Measurements from ENCODE around the gene MED17.
"Not testable (repeated sequence)": the region's sequence is repeated elsewhere in the genome, so short reads cannot be mapped to it uniquely, and the experiment has no call there.

MED17 gene

GRCh38 chr11:93773601-93774200, 10.4 kb upstream of the MED17 start:
- Mint-ChIP-seq H3K27me3 (no peaks in the 10 kb centered on the region), H3K4me1 (no peaks in the 10 kb centered on the region), H3K9me3 (peaks cover 3% of the 10 kb centered on the region), H3K36me3 (peaks cover 15% of the 10 kb centered on the region), H3K4me3 (no peak overlapping the region), H3K27ac (no peak overlapping the region)
- no peak for ATAC-seq

GRCh38 chr11:93774560-93774959, 9.5 kb upstream of the MED17 start:
- H3K36me3 Mint-ChIP-seq = peaks cover 15% of the 10 kb centered on the region
- ATAC-seq, H3K9me3 Mint-ChIP-seq, H3K27ac Mint-ChIP-seq, H3K27me3 Mint-ChIP-seq, H3K4me1 Mint-ChIP-seq, H3K4me3 Mint-ChIP-seq: not testable (repeated sequence)

- Mint-ChIP-seq H3K27me3 (no peaks in the 10 kb centered on the region), H3K4me3 (no peak overlapping the region), H3K36me3 (peaks cover 15% of the 10 kb centered on the region), H3K9me3 (peaks cover 3% of the 10 kb centered on the region), H3K27ac (no peak overlapping the region), H3K4me1 (no peaks in the 10 kb centered on the region)
- no peak for ATAC-seq
Observed at GRCh38 chr11:93775289-93775688, 8.8 kb upstream of the MED17 start.

GRCh38 chr11:93783362-93783761, 720 bp upstream of the MED17 start:
- peak overlapping the region; percentile 87 for H3K4me3 Mint-ChIP-seq
- peaks cover 39% of the 10 kb centered on the region for H3K4me1 Mint-ChIP-seq
- peak overlapping the region; percentile 80 for H3K27ac Mint-ChIP-seq
- no peaks in the 10 kb centered on the region for H3K9me3 Mint-ChIP-seq
- ATAC-seq = no peak
- peaks cover 14% of the 10 kb centered on the region for H3K36me3 Mint-ChIP-seq
- no peaks in the 10 kb centered on the region for H3K27me3 Mint-ChIP-seq

DNA sequence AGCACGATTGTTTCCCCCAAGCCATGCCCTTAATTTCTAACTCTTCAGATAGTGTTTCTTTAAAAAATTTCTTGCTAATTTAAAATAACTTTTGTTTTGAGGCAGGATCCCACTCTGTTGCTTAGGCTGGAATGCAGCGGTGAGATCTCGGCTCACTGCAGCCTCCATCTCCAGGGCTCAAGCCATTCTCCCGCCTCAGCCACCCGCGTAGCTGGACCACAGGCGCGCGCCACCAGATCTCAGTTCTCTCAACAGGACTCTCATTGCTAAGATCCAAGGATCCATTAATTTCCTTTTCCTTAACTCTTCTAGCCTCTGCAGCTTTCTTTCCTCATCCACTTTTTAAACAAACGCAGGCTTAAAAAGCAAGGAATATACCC, 327 bp upstream of the MED17 start:
- Mint-ChIP-seq H3K36me3 (peaks cover 14% of the 10 kb centered on the region), H3K4me1 (peaks cover 39% of the 10 kb centered on the region), H3K4me3 (peak overlapping the region; percentile 87), H3K27me3 (no peaks in the 10 kb centered on the region), H3K9me3 (no peaks in the 10 kb centered on the region), H3K27ac (peak overlapping the region; percentile 80)
- ATAC-seq = peak; percentile 74

DNA sequence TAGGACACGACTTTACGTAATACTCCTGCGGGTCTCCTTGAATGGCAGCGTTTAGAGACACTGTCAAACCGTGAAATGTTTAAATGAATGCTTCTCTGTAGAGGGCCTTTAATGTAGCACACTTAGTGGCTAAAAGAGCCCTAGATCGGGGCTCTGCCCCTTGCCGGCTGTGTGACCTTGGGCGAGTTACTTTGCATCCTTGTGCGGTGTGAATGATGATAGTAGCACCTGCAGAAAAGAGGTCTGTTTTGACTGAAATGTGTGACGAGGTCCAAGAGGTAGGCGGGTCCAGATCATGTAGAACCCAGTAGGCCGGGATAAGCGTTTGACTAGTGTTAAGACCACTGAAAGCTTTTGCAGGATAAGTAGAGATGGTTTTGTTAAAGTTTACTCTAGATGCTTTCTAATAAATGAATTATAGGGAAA, 866 bp downstream of the MED17 start:
- peaks cover 39% of the 10 kb centered on the region for H3K4me1 Mint-ChIP-seq
- H3K9me3 Mint-ChIP-seq = no peaks in the 10 kb centered on the region
- H3K36me3 Mint-ChIP-seq = peaks cover 17% of the 10 kb centered on the region
- peak overlapping the region; percentile 80 for H3K27ac Mint-ChIP-seq
- peak overlapping the region; percentile 87 for H3K4me3 Mint-ChIP-seq
- no peaks in the 10 kb centered on the region for H3K27me3 Mint-ChIP-seq
- peak; percentile 3 for ATAC-seq

GRCh38 chr11:93791493-93791892, 7.4 kb downstream of the MED17 start:
- H3K27ac Mint-ChIP-seq = no peak overlapping the region
- H3K4me1 Mint-ChIP-seq = peaks cover 12% of the 10 kb centered on the region
- no peak for ATAC-seq
- H3K4me3 Mint-ChIP-seq = no peak overlapping the region
- peaks cover 33% of the 10 kb centered on the region for H3K36me3 Mint-ChIP-seq
- no peaks in the 10 kb centered on the region for H3K27me3 Mint-ChIP-seq
- H3K9me3 Mint-ChIP-seq = no peaks in the 10 kb centered on the region

DNA sequence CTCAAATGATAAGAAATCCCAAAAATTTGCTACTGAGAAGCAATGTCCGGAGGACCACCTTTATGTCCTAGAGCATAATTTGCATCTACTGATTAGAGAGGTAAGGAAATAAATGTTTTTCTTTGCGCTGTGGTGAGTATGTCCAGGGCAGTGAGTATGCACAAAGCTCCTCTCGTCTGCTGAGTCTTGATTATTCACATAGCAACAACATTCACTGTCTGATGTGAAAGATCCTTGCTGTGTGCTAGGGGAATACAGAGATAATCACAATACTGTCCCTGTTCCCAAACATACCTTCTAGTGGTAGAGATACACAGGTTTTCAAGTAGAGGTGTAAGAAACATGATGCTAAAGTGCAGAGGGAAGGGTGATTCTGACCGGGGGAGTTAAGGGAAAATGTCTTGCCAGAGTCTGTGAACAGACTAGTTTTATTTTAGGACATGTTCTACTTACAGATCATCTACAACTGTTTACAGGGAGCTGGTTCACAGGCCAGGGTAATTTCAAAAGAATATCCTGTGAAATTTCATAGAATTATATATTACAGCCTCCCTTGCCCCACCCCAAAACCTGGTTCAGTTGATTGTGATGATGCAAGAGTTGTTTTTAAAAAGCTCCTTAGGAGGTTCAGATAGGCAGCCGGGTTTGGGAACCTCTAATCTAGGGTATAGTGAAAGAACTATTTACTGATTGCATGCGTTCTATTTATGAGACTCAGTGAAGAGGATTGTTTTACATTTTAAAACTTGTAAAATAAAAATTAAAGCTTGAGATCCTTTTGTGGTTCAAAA, 12.6 kb downstream of the MED17 start:
- H3K9me3 Mint-ChIP-seq = no peaks in the 10 kb centered on the region
- H3K4me1 Mint-ChIP-seq = no peaks in the 10 kb centered on the region
- H3K27ac Mint-ChIP-seq = no peak overlapping the region
- H3K4me3 Mint-ChIP-seq = no peak overlapping the region
- peaks cover 33% of the 10 kb centered on the region for H3K36me3 Mint-ChIP-seq
- ATAC-seq = no peak
- H3K27me3 Mint-ChIP-seq = no peaks in the 10 kb centered on the region

DNA sequence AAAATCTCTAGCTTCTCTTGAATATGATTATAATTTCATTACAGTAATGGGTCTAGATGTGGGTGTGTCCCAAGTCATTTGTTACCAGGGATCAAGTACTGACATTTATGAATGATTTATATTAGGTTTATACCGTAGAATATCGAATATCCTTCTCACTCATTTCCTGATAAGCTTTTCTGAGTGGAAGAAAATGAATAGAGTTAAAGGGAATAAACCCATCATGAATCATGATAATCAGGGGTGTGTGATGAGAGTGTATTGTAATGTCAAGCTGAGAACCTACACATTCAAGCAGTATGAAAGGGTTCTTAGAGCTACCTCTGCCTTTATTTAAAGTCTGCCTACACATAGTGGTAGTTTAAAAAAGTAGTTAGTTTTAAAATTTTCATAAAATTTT, 17.3 kb downstream of the MED17 start:
- Mint-ChIP-seq H3K4me1 (no peaks in the 10 kb centered on the region), H3K9me3 (no peaks in the 10 kb centered on the region), H3K36me3 (peaks cover 41% of the 10 kb centered on the region), H3K27me3 (no peaks in the 10 kb centered on the region), H3K4me3 (no peak overlapping the region), H3K27ac (no peak overlapping the region)
- ATAC-seq = no peak

DNA sequence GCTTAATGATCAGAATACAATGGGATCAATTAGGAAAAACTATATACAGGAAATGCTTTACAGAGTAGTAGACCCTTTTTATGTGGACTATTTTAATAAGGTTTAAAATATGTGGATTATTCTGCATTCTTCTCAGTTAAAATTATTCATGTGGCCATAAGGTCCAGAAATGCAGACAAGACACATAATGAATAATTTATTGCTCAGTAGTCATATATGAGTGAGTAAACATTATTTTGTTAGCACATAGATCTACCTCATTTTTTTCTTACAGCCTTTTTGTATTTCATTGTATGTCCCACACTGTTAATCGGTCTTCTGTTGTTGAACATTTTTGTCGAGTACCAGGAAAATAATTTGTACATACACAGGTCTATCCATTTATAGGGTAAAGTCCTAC, 20.8 kb downstream of the MED17 start:
- no peak overlapping the region for H3K4me3 Mint-ChIP-seq
- H3K36me3 Mint-ChIP-seq = peaks cover 34% of the 10 kb centered on the region
- no peaks in the 10 kb centered on the region for H3K27me3 Mint-ChIP-seq
- H3K9me3 Mint-ChIP-seq = no peaks in the 10 kb centered on the region
- H3K4me1 Mint-ChIP-seq = no peaks in the 10 kb centered on the region
- no peak overlapping the region for H3K27ac Mint-ChIP-seq
- no peak for ATAC-seq

DNA sequence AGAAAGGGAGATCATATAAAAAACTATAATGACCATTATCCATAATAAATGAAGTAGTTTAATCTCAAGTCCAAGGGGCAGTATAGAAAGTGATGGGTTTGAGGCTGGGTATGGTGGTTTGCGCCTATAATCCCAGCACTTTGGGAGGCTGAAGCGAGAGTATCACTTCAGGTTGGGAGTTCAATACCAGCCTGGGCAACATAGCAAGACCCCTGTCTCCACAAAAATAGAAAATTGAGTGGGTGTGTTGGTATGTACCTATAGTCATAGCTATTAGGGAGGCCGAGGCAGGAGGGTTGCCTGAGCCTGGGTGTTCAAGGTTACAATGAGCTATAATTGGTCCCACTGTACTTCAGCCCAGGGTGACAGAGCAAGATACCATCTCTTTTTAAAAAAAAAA, 23.9 kb downstream of the MED17 start:
- no peak for ATAC-seq
- Mint-ChIP-seq H3K36me3 (peaks cover 48% of the 10 kb centered on the region), H3K4me1 (no peaks in the 10 kb centered on the region), H3K4me3 (no peak overlapping the region), H3K27me3 (no peaks in the 10 kb centered on the region), H3K9me3 (no peaks in the 10 kb centered on the region), H3K27ac (no peak overlapping the region)

DNA sequence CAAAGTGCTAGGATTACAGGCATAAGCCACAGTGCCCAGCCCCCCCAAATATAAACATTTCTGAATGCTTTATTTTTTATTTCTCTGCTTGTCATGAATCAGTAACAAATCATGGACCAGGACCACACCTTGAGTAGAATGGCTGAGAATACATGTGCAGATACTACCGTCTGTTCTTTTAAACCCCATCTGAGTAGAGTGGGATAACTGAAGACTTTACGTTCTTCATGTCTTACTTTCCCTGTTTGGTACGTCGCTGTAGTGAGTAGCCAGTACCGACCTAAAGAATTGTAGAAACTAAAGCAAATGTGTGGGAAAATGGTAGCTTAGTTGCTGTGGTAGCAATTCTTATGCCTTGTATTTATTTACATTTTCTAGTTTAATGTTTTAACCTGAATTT, 29.9 kb downstream of the MED17 start:
- no peak for ATAC-seq
- Mint-ChIP-seq H3K27me3 (no peaks in the 10 kb centered on the region), H3K9me3 (no peaks in the 10 kb centered on the region), H3K4me3 (no peak overlapping the region), H3K27ac (no peak overlapping the region), H3K4me1 (no peaks in the 10 kb centered on the region), H3K36me3 (peaks cover 62% of the 10 kb centered on the region)

- Mint-ChIP-seq H3K27me3 (no peaks in the 10 kb centered on the region), H3K27ac (no peak overlapping the region), H3K36me3 (peaks cover 60% of the 10 kb centered on the region), H3K4me3 (no peak overlapping the region), H3K4me1 (no peaks in the 10 kb centered on the region), H3K9me3 (no peaks in the 10 kb centered on the region)
- no peak for ATAC-seq
Observed at GRCh38 chr11:93814966-93815633, 31.0 kb downstream of the MED17 start.

- no peak overlapping the region for H3K4me3 Mint-ChIP-seq
- no peaks in the 10 kb centered on the region for H3K4me1 Mint-ChIP-seq
- ATAC-seq = no peak
- H3K36me3 Mint-ChIP-seq = peaks cover 45% of the 10 kb centered on the region
- no peaks in the 10 kb centered on the region for H3K9me3 Mint-ChIP-seq
- no peak overlapping the region for H3K27ac Mint-ChIP-seq
- H3K27me3 Mint-ChIP-seq = no peaks in the 10 kb centered on the region
Observed at GRCh38 chr11:93817426-93818348, 33.6 kb downstream of the MED17 start.

Data from stimulated activated memory B cell treated with anti-CD40 and anti-IgM and Interleukin-4, amounts not matched to agents 10 μg/mL and 1 μg/mL and 100 μg/mL, for 72 hours (primary cell).